Measurements from ENCODE around the gene CRB1.

- no peak for TF ChIP-seq CTCF (IDR thresholded peaks at IDR 0.05; ENCODE audit: poor library complexity, severe bottlenecking)
- TF ChIP-seq MXI1 (conservative IDR thresholded peaks at IDR 0.05; ENCODE audit: poor library complexity, severe bottlenecking), result no peak
- TF ChIP-seq EZH2 (IDR thresholded peaks at IDR 0.05; ENCODE audit: borderline replicate concordance, insufficient read depth, low read length, poor library complexity, severe bottlenecking), result no peak
- TF ChIP-seq TAF1 (IDR thresholded peaks at IDR 0.05; ENCODE audit: low read depth), result no peak
- TF ChIP-seq RAD21 (conservative IDR thresholded peaks at IDR 0.05), result no peak
These were observed 218.9 kb downstream of the CRB1 start for GRCh38 chr1:197486946-197487345.

Data from neural cell (in vitro differentiated cells).